HUES6 (cell line): ENCODE measurements around the gene DCP2.

Experiments
- H3K27ac ChIP-seq: 2 replicates; pipeline ENCODE4 v1.7.0; 2013; ENCODE audit warnings: low read depth, mild to moderate bottlenecking, low read length, inconsistent platforms
- H3K27me3 ChIP-seq: 2 replicates; pipeline ENCODE4 v1.6.1; 2013; ENCODE audit warnings: low read length; ENCODE audit not compliant: control insufficient read depth, insufficient read depth
- H3K36me3 ChIP-seq: 2 replicates; pipeline ENCODE4 v1.6.1; 2013; ENCODE audit warnings: low read length; ENCODE audit not compliant: control insufficient read depth, insufficient read depth
- H3K4me1 ChIP-seq: 2 replicates; pipeline ENCODE4 v1.6.1; 2013; ENCODE audit warnings: low read length; ENCODE audit not compliant: control insufficient read depth, insufficient read depth
- H3K4me3 ChIP-seq: 2 replicates; pipeline ENCODE4 v1.5.1; 2013; ENCODE audit warnings: low read depth, low read length
- H3K9ac ChIP-seq: one replicate; pipeline ENCODE4 v1.6.1; 2013; ENCODE audit warnings: mild to moderate bottlenecking, low read length
- H3K9me3 ChIP-seq: 2 replicates; pipeline ENCODE4 v1.6.1; 2013; ENCODE audit warnings: low read depth, low read length; ENCODE audit not compliant: control insufficient read depth, insufficient read depth

Gene DCP2

GRCh38 chr5:113036826-113037225 lies 60.2 kb downstream of the DCP2 start:
- Histone ChIP-seq H3K36me3 (peaks cover 9% of the 10 kb centered on the region; the same call in 1 of the 2 replicates), H3K27ac (no peak overlapping the region), H3K9me3 (no peaks in the 10 kb centered on the region)

DNA sequence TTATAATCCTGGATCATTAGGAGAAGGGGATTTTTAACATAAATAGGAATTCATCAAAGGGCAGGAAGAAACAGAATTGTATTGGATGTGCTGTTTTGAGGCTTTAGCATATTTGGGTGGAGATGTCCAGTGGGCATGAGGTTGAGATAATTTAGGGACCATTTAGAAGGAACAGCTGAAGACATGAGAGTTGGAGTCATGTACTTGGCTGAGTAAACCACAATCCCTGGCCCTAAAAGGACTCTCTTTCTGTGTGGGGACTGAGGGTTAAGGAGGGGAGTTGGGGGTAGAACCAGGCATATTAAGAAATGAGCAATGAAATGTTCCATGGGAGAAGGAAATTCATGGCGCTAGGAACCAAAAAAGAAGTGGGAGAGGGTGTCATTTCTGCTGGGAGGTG lies 61.5 kb downstream of the DCP2 start:
- H3K27ac ChIP-seq, result no peak overlapping the region
- peaks cover 9% of the 10 kb centered on the region; the same call in 1 of the 2 replicates for H3K36me3 ChIP-seq
- no peak overlapping the region for H3K9ac ChIP-seq
- no peak overlapping the region for H3K4me3 ChIP-seq
- peaks cover 22% of the 10 kb centered on the region for H3K4me1 ChIP-seq
- no peaks in the 10 kb centered on the region for H3K9me3 ChIP-seq
- no peaks in the 10 kb centered on the region for H3K27me3 ChIP-seq

More at GRCh38 chr5:113036826-113037225, 60.2 kb downstream of the DCP2 start:
- Histone ChIP-seq H3K9ac (no peak overlapping the region), H3K4me3 (no peak overlapping the region), H3K27me3 (no peaks in the 10 kb centered on the region), H3K4me1 (peaks cover 25% of the 10 kb centered on the region)

GRCh38 chr5:113038714-113039113 lies 62.1 kb downstream of the DCP2 start:
- H3K27me3 ChIP-seq, result no peaks in the 10 kb centered on the region
- peaks cover 9% of the 10 kb centered on the region; the same call in 1 of the 2 replicates for H3K36me3 ChIP-seq
- H3K27ac ChIP-seq, result no peak overlapping the region
- H3K4me3 ChIP-seq, result no peak overlapping the region
- H3K9ac ChIP-seq, result no peak overlapping the region
- H3K4me1 ChIP-seq, result peaks cover 22% of the 10 kb centered on the region
- no peaks in the 10 kb centered on the region for H3K9me3 ChIP-seq

- Histone ChIP-seq H3K27me3 (no peaks in the 10 kb centered on the region), H3K4me1 (peaks cover 17% of the 10 kb centered on the region), H3K9me3 (no peaks in the 10 kb centered on the region), H3K27ac (no peak overlapping the region), H3K4me3 (no peak overlapping the region), H3K9ac (no peak overlapping the region), H3K36me3 (peaks cover 9% of the 10 kb centered on the region; the same call in 1 of the 2 replicates)
Measured at GRCh38 chr5:113039229-113039933, 62.8 kb downstream of the DCP2 start.

GRCh38 chr5:113039934-113040285 lies 63.3 kb downstream of the DCP2 start:
- Histone ChIP-seq H3K36me3 (peaks cover 11% of the 10 kb centered on the region; the same call in 1 of the 2 replicates), H3K4me1 (peaks cover 11% of the 10 kb centered on the region), H3K27ac (no peak overlapping the region), H3K9me3 (no peaks in the 10 kb centered on the region), H3K4me3 (no peak overlapping the region), H3K9ac (no peak overlapping the region), H3K27me3 (no peaks in the 10 kb centered on the region)

GRCh38 chr5:113040672-113041260 lies 64.2 kb downstream of the DCP2 start:
- H3K27me3 ChIP-seq, result no peaks in the 10 kb centered on the region
- no peak overlapping the region for H3K4me3 ChIP-seq
- no peak overlapping the region for H3K27ac ChIP-seq
- peaks cover 9% of the 10 kb centered on the region; the same call in 1 of the 2 replicates for H3K4me1 ChIP-seq
- no peak overlapping the region for H3K9ac ChIP-seq
- peaks cover 10% of the 10 kb centered on the region; the same call in 1 of the 2 replicates for H3K36me3 ChIP-seq
- H3K9me3 ChIP-seq, result no peaks in the 10 kb centered on the region

DNA sequence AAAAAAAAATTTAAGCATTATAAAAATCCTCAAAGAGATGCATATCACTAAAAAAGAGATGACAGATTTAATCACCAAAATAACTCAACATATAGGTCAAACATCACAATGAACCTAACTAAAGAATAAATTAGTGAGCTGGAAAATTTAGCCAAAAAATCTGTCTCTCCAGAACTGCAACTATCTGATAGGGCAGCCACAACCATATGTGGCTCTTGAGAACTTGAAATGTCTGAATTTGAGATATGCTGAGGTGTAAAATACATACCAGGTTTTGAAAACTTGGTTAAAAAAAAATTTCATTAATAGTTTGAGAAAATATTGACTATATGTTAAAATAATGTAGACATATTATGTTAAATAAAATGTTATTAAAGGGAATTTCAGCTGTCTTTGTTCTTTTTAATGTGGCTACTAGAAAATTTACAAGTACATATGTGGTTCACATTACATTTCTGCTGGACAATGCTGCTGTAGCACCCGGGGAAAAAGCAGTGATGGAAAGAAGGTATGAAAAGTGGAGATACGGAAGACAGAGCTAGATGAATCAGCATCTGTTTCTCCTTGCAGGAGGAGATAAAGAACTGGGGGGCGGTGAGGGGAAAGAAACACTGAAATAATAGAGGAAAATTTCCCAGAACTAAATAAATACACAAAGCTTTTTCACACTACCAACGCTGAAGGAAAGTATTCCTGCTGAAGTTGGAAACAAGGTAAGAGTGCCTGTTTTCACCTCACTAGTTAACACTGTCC lies 66.1 kb downstream of the DCP2 start:
- no peak overlapping the region for H3K9ac ChIP-seq
- no peaks in the 10 kb centered on the region for H3K4me1 ChIP-seq
- no peak overlapping the region for H3K27ac ChIP-seq
- H3K4me3 ChIP-seq, result no peak overlapping the region
- peaks cover 18% of the 10 kb centered on the region; the same call in 1 of the 2 replicates for H3K36me3 ChIP-seq
- H3K27me3 ChIP-seq, result no peaks in the 10 kb centered on the region
- no peaks in the 10 kb centered on the region for H3K9me3 ChIP-seq

DNA sequence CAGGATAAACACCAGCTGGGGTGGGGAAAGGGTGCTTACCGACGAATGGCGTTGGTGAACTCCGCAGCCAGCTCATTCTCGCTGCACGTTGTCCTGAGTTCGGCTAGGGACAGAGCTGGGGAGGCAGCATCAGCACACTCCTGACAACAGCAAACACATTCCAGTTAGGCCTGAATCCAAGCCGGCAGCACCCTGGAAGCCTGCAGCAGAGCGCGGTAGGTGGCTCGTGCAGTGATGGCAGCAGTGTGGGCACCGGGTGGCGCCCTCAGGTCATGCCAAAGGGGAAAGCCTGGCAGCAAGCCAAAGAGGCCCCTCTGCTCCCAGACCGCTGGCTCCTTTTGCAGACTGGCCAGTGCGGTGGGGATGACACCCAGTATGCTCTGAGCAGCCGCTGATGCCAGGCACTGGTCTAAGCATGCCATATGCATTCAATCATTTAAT lies 66.9 kb downstream of the DCP2 start:
- H3K9me3 ChIP-seq, result no peaks in the 10 kb centered on the region
- no peak overlapping the region for H3K4me3 ChIP-seq
- no peak overlapping the region for H3K9ac ChIP-seq
- no peak overlapping the region for H3K27ac ChIP-seq
- no peaks in the 10 kb centered on the region for H3K27me3 ChIP-seq
- H3K4me1 ChIP-seq, result no peaks in the 10 kb centered on the region
- peaks cover 24% of the 10 kb centered on the region for H3K36me3 ChIP-seq

DNA sequence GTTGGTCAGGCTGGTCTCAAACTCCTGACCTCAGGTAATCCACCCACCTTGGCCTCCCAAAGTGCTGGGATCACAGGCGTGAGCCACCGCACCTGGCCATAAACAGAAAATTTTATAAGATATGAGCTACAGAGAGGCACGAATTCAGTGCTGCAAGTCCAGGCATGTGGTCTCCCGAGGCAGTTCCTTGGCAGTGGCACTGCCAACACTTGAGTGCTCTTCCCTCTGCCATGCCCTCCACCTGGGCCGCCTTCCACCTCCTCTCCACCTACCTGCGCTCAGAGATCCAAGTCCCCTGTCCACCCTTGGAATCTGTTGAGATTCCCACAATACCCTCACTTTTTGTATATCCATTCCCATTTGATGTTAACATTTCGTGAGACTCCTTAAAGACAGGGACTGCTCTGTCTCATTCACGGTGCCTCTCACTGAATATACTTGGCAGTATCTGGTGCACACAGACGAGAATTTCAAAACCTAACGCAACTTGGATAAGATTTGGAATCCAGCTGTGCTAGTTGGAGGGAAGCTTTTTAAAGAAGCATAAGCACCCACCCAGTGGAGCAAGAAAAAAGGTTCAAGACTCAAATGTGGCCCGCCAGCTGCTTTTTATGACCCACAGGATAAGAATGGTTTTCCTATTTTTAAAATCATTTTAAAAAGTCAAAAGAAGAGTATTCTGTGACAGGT lies 68.3 kb downstream of the DCP2 start:
- Histone ChIP-seq H3K36me3 (peaks cover 35% of the 10 kb centered on the region), H3K9ac (no peak overlapping the region)

GRCh38 chr5:113047234-113047633 lies 70.6 kb downstream of the DCP2 start:
- no peaks in the 10 kb centered on the region for H3K9me3 ChIP-seq
- no peak overlapping the region for H3K9ac ChIP-seq
- H3K27ac ChIP-seq, result no peak overlapping the region
- H3K4me3 ChIP-seq, result no peak overlapping the region
- H3K36me3 ChIP-seq, result peaks cover 42% of the 10 kb centered on the region
- H3K4me1 ChIP-seq, result no peaks in the 10 kb centered on the region
- H3K27me3 ChIP-seq, result no peaks in the 10 kb centered on the region

More for the DNA sequence above, 68.3 kb downstream of the DCP2 start:
- Histone ChIP-seq H3K4me3 (no peak overlapping the region), H3K4me1 (no peaks in the 10 kb centered on the region), H3K27ac (no peak overlapping the region), H3K27me3 (no peaks in the 10 kb centered on the region), H3K9me3 (no peaks in the 10 kb centered on the region)
